HepG2 (cell line): ENCODE results near the gene CELF5. TPM values are rescaled to one million over a fixed set of nuclear protein-coding genes. Genes with fewer than 3 reads are reported as not detected.

Source experiments
- ETV5 ChIP-seq: IDR thresholded peaks from 2 replicates; pipeline ENCODE4 v1.6.1; 2018; ENCODE audit warnings: missing biosample characterization, missing genetic modification reagents, inconsistent platforms, borderline replicate concordance
- KLF11 ChIP-seq: IDR thresholded peaks from 2 replicates; pipeline ENCODE4 v1.6.1; 2016; ENCODE audit warnings: missing compliant biosample characterization
- MTA1 ChIP-seq: sonication (generic); formaldehyde crosslinking; IDR thresholded peaks from 2 replicates; pipeline ENCODE4 v1.4.0; 2020; ENCODE audit warnings: missing genetic modification reagents, mild to moderate bottlenecking, borderline replicate concordance
- MYC ChIP-seq: sonication (generic); formaldehyde crosslinking; IDR thresholded peaks from 2 replicates; pipeline ENCODE4 v1.9.0; 2021; ENCODE audit warnings: missing genetic modification reagents, borderline replicate concordance
- PHB2 ChIP-seq: fragments of 450-650 bp; IDR thresholded peaks from 2 replicates; pipeline ENCODE4 v1.6.1; 2018; ENCODE audit not compliant: partially characterized antibody
- SNRNP70 ChIP-seq: fragments of 200-400 bp; formaldehyde crosslinking; IDR thresholded peaks from 2 replicates; pipeline ENCODE4 v1.6.1; 2017; ENCODE audit warnings: mild to moderate bottlenecking, low read depth, low read length, moderate library complexity
- ZIK1 ChIP-seq: sonication (generic); formaldehyde crosslinking; IDR thresholded peaks from 2 replicates; pipeline ENCODE4 v1.5.0; 2020; ENCODE audit warnings: mild to moderate bottlenecking, low read depth, missing genetic modification reagents, borderline replicate concordance
- ZNF343 ChIP-seq: sonication (generic); formaldehyde crosslinking; IDR thresholded peaks from 2 replicates; pipeline ENCODE4 v1.4.0; 2020; ENCODE audit warnings: mild to moderate bottlenecking, missing genetic modification reagents
- ZNF607 ChIP-seq: sonication (generic); formaldehyde crosslinking; IDR thresholded peaks from 2 replicates; pipeline ENCODE4 v1.5.1; 2020; ENCODE audit warnings: missing genetic modification reagents, mild to moderate bottlenecking, borderline replicate concordance
- ZNF879 ChIP-seq: sonication (generic); formaldehyde crosslinking; IDR thresholded peaks from 2 replicates; pipeline ENCODE4 v1.8.1; 2023; ENCODE audit warnings: missing genetic modification reagents
- polyA plus RNA-seq, 8 experiments: library from polyadenylated mRNA; depleted of rRNA in 3 of 8; stranded (reverse) in 7 of 8; unstranded in 1 of 8; fragments of >200 nt; fragmentation: Illumina TruSeq in 4 of 8; extraction: Trizol in 4 of 8; gene quantifications; 2 replicates each; pipeline versions ENCODE4 v1.2.1 to v1.2.3, GENCODE V29; 2011 to 2016; ENCODE audit warnings: low read depth in 4 of 8, missing spikeins in 1 of 8, mixed read lengths in 1 of 8; ENCODE audit not compliant: insufficient read depth in 1 of 8
- total RNA-seq, 5 experiments: library from RNA; depleted of rRNA; stranded (reverse); fragments of >200 nt; fragmentation: Illumina TruSeq; extraction: Trizol; gene quantifications; 2 replicates each; pipeline ENCODE4 v1.2.3, GENCODE V29; 2016; ENCODE audit warnings: low read depth in 1 of 5
- TF ChIP-seq, protein P1 (sequence below): sonication (generic); formaldehyde crosslinking; IDR thresholded peaks from 2 replicates; pipeline ENCODE4 v1.5.1; 2020; ENCODE audit warnings: missing genetic modification reagents, mild to moderate bottlenecking, borderline replicate concordance
- TF ChIP-seq, protein P2 (sequence below): sonication (generic); formaldehyde crosslinking; IDR thresholded peaks from 2 replicates; pipeline ENCODE4 v1.5.0; 2020; ENCODE audit warnings: mild to moderate bottlenecking, missing genetic modification reagents
- TF ChIP-seq, protein P3 (sequence below): IDR thresholded peaks from 2 replicates; pipeline ENCODE4 v1.6.1; 2016; ENCODE audit warnings: missing biosample characterization, missing genetic modification reagents, low read depth
- TF ChIP-seq, protein P4 (sequence below): sonication (generic); formaldehyde crosslinking; IDR thresholded peaks from 2 replicates; pipeline ENCODE4 v1.4.0; 2020; ENCODE audit warnings: missing genetic modification reagents
- TF ChIP-seq, protein P5 (sequence below): sonication (generic); formaldehyde crosslinking; IDR thresholded peaks from 2 replicates; pipeline ENCODE4 v1.4.0; 2020; ENCODE audit warnings: missing genetic modification reagents

CELF5 gene
- total and polyA plus RNA-seq, 2 of the 13 experiments (the other 11 are each of a cell fraction or from before 2014, with no cell fraction given): 0.31 to 0.84 TPM

DNA sequence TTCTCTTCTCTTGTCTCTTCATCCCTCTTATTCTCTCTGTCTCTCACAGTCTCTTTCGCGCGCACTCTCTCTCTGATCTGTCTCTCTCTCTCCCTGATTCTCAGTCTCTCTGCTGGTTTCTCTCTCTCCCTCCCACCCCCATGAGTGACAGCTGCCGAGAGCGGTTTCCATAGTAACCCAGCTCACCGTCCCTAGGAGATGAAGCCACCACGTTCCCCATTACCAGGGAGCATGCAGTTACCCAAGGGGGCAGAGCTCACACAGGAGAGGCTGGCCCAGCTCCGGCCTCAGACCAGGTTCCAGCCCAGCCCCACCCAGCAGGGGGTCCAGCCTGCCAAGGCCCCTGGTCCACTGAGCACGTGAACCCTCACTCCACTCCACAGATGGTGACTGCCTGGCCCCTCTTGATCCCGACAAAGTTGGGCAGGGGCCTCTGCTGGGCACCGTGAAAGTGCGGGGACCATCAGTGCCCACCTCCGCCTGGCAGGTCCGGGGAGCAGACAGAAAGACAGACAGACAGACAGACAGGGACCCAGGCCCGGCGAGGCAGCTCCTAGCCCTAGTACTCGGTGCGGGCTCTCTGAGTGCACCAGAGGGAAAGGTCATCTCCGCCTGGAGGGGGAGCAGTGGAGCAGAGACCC, 50.6 kb downstream of the CELF5 start (continued):
- TF ChIP-seq, protein P1, sequence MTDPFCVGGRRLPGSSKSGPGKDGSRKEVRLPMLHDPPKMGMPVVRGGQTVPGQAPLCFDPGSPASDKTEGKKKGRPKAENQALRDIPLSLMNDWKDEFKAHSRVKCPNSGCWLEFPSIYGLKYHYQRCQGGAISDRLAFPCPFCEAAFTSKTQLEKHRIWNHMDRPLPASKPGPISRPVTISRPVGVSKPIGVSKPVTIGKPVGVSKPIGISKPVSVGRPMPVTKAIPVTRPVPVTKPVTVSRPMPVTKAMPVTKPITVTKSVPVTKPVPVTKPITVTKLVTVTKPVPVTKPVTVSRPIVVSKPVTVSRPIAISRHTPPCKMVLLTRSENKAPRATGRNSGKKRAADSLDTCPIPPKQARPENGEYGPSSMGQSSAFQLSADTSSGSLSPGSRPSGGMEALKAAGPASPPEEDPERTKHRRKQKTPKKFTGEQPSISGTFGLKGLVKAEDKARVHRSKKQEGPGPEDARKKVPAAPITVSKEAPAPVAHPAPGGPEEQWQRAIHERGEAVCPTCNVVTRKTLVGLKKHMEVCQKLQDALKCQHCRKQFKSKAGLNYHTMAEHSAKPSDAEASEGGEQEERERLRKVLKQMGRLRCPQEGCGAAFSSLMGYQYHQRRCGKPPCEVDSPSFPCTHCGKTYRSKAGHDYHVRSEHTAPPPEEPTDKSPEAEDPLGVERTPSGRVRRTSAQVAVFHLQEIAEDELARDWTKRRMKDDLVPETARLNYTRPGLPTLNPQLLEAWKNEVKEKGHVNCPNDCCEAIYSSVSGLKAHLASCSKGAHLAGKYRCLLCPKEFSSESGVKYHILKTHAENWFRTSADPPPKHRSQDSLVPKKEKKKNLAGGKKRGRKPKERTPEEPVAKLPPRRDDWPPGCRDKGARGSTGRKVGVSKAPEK: no peak
- peak; percentile 8; the same call in 1 of the 2 replicates for TF ChIP-seq ZIK1 (CRISPR knock-in tag)
- TF ChIP-seq MYC: no peak
- no peak for TF ChIP-seq ZNF607 (CRISPR knock-in tag)
- TF ChIP-seq, protein P2, sequence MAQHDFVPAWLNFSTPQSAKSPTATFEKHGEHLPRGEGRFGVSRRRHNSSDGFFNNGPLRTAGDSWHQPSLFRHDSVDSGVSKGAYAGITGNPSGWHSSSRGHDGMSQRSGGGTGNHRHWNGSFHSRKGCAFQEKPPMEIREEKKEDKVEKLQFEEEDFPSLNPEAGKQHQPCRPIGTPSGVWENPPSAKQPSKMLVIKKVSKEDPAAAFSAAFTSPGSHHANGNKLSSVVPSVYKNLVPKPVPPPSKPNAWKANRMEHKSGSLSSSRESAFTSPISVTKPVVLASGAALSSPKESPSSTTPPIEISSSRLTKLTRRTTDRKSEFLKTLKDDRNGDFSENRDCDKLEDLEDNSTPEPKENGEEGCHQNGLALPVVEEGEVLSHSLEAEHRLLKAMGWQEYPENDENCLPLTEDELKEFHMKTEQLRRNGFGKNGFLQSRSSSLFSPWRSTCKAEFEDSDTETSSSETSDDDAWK (CRISPR knock-in tag): no peak
- TF ChIP-seq PHB2: no peak
- no peak for TF ChIP-seq SNRNP70
- TF ChIP-seq, protein P3, sequence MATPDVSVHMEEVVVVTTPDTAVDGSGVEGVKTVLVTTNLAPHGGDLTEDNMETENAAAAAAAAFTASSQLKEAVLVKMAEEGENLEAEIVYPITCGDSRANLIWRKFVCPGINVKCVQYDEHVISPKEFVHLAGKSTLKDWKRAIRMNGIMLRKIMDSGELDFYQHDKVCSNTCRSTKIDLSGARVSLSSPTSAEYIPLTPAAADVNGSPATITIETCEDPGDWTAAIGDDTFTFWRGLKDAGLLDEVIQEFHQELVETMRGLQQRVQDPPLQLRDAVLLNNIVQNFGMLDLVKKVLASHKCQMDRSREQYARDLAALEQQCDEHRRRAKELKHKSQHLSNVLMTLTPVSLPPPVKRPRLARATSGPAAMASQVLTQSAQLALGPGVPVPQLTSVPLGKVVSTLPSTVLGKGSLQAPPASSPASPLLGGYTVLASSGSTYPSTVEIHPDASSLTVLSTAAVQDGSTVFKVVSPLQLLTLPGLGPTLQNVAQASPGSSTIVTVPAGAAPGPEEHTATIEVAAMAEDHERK (CRISPR knock-in tag): no peak
- TF ChIP-seq, protein P4, sequence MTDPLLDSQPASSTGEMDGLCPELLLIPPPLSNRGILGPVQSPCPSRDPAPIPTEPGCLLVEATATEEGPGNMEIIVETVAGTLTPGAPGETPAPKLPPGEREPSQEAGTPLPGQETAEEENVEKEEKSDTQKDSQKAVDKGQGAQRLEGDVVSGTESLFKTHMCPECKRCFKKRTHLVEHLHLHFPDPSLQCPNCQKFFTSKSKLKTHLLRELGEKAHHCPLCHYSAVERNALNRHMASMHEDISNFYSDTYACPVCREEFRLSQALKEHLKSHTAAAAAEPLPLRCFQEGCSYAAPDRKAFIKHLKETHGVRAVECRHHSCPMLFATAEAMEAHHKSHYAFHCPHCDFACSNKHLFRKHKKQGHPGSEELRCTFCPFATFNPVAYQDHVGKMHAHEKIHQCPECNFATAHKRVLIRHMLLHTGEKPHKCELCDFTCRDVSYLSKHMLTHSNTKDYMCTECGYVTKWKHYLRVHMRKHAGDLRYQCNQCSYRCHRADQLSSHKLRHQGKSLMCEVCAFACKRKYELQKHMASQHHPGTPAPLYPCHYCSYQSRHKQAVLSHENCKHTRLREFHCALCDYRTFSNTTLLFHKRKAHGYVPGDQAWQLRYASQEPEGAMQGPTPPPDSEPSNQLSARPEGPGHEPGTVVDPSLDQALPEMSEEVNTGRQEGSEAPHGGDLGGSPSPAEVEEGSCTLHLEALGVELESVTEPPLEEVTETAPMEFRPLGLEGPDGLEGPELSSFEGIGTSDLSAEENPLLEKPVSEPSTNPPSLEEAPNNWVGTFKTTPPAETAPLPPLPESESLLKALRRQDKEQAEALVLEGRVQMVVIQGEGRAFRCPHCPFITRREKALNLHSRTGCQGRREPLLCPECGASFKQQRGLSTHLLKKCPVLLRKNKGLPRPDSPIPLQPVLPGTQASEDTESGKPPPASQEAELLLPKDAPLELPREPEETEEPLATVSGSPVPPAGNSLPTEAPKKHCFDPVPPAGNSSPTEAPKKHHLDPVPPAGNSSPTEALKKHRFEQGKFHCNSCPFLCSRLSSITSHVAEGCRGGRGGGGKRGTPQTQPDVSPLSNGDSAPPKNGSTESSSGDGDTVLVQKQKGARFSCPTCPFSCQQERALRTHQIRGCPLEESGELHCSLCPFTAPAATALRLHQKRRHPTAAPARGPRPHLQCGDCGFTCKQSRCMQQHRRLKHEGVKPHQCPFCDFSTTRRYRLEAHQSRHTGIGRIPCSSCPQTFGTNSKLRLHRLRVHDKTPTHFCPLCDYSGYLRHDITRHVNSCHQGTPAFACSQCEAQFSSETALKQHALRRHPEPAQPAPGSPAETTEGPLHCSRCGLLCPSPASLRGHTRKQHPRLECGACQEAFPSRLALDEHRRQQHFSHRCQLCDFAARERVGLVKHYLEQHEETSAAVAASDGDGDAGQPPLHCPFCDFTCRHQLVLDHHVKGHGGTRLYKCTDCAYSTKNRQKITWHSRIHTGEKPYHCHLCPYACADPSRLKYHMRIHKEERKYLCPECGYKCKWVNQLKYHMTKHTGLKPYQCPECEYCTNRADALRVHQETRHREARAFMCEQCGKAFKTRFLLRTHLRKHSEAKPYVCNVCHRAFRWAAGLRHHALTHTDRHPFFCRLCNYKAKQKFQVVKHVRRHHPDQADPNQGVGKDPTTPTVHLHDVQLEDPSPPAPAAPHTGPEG: no peak
- TF ChIP-seq, protein P5, sequence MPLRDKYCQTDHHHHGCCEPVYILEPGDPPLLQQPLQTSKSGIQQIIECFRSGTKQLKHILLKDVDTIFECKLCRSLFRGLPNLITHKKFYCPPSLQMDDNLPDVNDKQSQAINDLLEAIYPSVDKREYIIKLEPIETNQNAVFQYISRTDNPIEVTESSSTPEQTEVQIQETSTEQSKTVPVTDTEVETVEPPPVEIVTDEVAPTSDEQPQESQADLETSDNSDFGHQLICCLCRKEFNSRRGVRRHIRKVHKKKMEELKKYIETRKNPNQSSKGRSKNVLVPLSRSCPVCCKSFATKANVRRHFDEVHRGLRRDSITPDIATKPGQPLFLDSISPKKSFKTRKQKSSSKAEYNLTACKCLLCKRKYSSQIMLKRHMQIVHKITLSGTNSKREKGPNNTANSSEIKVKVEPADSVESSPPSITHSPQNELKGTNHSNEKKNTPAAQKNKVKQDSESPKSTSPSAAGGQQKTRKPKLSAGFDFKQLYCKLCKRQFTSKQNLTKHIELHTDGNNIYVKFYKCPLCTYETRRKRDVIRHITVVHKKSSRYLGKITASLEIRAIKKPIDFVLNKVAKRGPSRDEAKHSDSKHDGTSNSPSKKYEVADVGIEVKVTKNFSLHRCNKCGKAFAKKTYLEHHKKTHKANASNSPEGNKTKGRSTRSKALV (CRISPR knock-in tag): no peak
- no peak for TF ChIP-seq MTA1 (CRISPR knock-in tag)
- TF ChIP-seq KLF11: no peak
- no peak for TF ChIP-seq ZNF343 (CRISPR knock-in tag)
- no peak for TF ChIP-seq ETV5 (CRISPR knock-in tag)
- no peak for TF ChIP-seq ZNF879
